C4-2B (cell line): ENCODE data around the gene PPARA.

Source experiments
- H3K27ac ChIP-seq: fragments of 450-650 bp; 2 replicates; pipeline ENCODE4 v1.5.1; 2017
- ZFX ChIP-seq: fragments of 450-650 bp; IDR thresholded peaks from 2 replicates; pipeline ENCODE4 v1.6.1; 2017
- TF ChIP-seq, protein P1 (sequence below): fragments of 450-650 bp; conservative IDR thresholded peaks from 2 replicates; pipeline ENCODE4 v1.5.1; 2017; ENCODE audit warnings: mild to moderate bottlenecking

Gene PPARA

DNA sequence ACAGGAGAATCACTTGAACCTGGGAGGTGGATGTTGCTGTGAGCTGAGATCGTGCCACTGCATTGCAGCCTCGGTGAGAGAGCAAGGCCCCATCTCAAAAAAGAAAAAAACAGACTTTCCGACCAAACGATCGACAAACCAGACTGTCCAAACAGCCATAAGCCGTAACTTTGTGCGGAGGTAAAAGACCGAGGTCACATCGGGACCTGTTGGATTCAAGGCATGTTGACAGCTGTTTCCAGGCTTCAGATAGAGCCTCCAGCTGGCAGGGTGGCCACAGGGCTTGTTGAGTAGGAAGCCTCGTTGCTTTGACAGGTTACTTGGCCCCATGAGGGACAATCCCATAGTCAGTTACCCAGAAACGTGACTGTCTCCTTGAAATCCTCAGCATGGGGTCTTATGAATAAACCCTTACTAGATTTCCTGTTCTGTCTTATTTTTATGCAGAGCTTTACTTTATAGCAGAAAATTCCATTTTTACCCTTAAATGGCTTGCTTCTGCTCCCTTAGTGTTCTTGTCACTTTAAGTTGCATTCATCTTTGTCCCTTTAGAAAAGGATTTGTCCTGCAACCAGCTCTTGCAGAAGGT is 22.3 kb downstream of the PPARA start:
- H3K27ac ChIP-seq = no peak overlapping the region
- TF ChIP-seq, protein P1, sequence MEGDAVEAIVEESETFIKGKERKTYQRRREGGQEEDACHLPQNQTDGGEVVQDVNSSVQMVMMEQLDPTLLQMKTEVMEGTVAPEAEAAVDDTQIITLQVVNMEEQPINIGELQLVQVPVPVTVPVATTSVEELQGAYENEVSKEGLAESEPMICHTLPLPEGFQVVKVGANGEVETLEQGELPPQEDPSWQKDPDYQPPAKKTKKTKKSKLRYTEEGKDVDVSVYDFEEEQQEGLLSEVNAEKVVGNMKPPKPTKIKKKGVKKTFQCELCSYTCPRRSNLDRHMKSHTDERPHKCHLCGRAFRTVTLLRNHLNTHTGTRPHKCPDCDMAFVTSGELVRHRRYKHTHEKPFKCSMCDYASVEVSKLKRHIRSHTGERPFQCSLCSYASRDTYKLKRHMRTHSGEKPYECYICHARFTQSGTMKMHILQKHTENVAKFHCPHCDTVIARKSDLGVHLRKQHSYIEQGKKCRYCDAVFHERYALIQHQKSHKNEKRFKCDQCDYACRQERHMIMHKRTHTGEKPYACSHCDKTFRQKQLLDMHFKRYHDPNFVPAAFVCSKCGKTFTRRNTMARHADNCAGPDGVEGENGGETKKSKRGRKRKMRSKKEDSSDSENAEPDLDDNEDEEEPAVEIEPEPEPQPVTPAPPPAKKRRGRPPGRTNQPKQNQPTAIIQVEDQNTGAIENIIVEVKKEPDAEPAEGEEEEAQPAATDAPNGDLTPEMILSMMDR = no peak
- no peak for TF ChIP-seq ZFX

DNA sequence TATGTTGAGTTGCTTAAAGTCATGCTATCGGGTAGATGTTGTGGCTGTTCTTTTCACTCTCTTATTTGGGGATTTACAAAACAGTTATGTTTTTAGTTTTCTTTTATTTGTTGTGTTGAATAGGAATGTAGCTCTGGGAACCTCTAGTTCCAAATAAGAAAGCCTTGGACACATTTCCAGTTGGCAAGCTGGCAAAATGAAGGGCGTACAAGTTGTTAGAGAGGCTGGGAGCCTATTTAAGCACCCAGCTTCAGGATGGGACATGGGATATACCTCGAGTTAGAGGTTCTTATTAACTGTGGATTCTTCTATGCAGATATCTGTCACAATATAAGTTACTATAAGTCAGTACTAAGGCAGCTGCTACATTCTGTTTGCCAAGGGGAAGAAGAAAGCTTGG is 22.8 kb downstream of the PPARA start:
- H3K27ac ChIP-seq = no peak overlapping the region
- TF ChIP-seq ZFX = no peak
- TF ChIP-seq, protein P1 = no peak

DNA sequence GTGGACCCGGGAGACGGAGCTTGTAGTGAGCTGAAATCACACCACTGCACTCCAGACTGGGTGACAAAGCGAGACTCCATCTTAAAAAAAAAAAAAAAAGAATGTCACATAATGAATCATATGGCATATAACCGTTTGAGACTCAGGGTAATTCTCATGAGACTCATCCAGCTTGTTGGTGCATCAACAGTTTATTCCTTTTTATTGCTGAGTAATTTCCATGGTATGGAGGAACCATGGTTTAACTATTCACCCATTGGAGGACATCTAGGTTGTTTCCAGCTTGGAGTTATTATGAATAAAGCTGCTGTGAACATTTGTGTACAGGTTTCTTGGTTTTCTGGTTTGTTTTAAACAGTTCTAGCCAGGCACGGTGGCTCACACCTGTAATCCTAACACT is 25.3 kb downstream of the PPARA start:
- H3K27ac ChIP-seq = no peak overlapping the region
- TF ChIP-seq, protein P1 = no peak
- no peak for TF ChIP-seq ZFX

DNA sequence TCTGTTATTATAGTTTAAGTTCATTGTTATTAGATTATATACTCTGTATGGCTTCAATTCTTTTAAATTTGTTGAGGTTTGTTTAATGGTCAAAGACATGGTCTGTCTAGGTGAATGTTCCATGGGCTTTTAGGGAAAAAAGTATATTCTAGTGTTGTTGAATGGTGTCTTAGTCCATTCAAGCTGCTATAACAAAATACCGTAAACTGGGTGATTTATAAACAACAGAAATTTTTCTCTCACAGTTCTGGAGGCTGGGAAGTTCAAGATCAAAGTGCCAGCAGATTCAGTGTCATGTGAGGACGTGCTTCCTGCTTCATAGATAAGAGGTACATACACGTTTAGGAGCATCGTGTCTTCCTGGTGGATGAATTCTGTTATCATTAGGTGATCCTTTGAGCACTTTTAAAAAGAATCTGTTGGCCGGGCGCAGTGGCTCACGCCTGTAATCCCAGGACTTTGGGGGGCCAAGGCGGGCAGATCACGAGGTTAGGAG is 26.2 kb downstream of the PPARA start:
- H3K27ac ChIP-seq = no peak overlapping the region
- TF ChIP-seq, protein P1 = no peak
- no peak for TF ChIP-seq ZFX

DNA sequence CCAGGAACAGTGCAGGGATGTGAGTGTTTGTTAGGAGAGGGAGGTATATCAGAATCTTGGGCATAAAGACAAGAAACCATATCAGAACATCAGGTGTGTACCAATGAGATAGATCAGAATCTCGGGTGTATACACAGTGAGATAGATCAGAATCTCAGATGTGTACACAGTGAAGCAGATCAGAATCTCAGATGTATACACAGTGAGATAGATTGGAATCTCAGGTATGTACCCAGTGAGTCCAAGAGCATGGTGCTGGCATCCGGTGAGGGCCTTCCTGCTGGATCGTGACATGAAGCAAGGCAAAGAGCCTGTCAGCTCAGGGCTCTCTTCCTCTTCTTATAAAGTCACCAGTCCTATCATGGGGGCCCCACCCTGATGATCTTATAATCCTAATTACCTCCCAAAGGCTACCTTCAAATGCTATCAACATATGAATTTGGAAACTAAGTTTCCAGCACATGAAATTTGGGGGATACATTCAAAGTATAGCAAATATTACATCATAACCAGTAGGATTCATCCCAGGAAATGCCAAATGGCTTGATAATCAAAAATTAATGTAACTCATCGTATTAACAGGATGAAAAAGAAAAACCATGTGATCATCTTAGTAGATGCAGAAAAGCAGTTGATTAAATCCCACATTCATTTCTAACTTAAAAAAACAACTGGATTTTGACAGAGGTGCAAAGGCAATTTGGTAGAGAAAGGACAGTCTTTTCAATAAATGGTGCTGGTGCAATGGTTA is 28.6 kb downstream of the PPARA start:
- no peak for TF ChIP-seq ZFX
- TF ChIP-seq, protein P1 = no peak
- no peak overlapping the region; the same call in 1 of the 2 replicates for H3K27ac ChIP-seq

DNA sequence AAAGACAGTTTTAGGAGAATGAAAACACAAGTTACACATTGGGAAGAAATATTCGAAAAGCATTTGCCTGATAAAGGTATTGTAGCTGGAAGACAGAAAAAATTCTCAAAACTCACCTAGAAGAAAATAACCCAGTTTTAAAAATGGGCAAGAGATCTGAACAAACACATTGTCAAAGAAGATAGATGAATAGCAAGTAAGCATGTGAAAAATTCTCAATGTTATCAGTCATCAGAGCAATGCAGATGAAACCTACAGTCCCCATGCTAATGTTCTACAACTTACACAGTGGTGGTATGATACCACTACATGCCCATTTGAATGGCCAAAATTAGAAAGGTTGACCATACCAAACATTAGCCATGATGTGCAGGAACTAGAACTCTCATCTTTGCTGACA is 29.4 kb downstream of the PPARA start:
- no peak overlapping the region for H3K27ac ChIP-seq

More for the DNA sequence above, 29.4 kb downstream of the PPARA start:
- TF ChIP-seq ZFX = no peak
- TF ChIP-seq, protein P1 = no peak
